ENCODE data around the gene S100A3. TPM values are rescaled to one million over a fixed set of nuclear protein-coding genes. Genes with fewer than 3 reads are reported as not detected.
A peak's percentile ranks its signal among the peaks of the same experiment; 100 is the strongest.

Gene S100A3
- total RNA-seq, 2 donors from 2014 or later = not detected

- Mint-ChIP-seq H3K36me3 (no peaks in the 10 kb centered on the region), H3K27ac (peak overlapping the region in 1 of 2 donors; percentile 50)
These were observed 11.2 kb upstream of the S100A3 start for GRCh38 chr1:153560241-153560640.

GRCh38 chr1:153557877-153558276, 8.8 kb upstream of the S100A3 start:
- ATAC-seq = no peak

More at GRCh38 chr1:153560241-153560640, 11.2 kb upstream of the S100A3 start:
- H3K9me3 Mint-ChIP-seq = no peaks in the 10 kb centered on the region
- DNase-seq (ENCODE audit: low spot score in 2 of 2) (no peak), ATAC-seq (no peak)

GRCh38 chr1:153556348-153556747, 7.3 kb upstream of the S100A3 start:
- ATAC-seq (no peak), DNase-seq (ENCODE audit: low spot score in 2 of 2) (no peak)
- Mint-ChIP-seq H3K27ac (no peak overlapping the region), H3K9me3 (no peaks in the 10 kb centered on the region), H3K36me3 (no peaks in the 10 kb centered on the region)

More at GRCh38 chr1:153557877-153558276, 8.8 kb upstream of the S100A3 start:
- H3K36me3 Mint-ChIP-seq = no peaks in the 10 kb centered on the region
- no peaks in the 10 kb centered on the region for H3K9me3 Mint-ChIP-seq
- no peak for DNase-seq (ENCODE audit: low spot score in 2 of 2)
- no peak overlapping the region for H3K27ac Mint-ChIP-seq

- Mint-ChIP-seq H3K36me3 (no peaks in the 10 kb centered on the region), H3K27ac (no peak overlapping the region), H3K9me3 (no peaks in the 10 kb centered on the region)
- DNase-seq (ENCODE audit: low spot score in 2 of 2) = no peak
- ATAC-seq = peak in 1 of 2 donors; percentile 44
These were observed 4.9 kb upstream of the S100A3 start for GRCh38 chr1:153553830-153554541.

- DNase-seq (ENCODE audit: low spot score in 2 of 2) = no peak
- Mint-ChIP-seq H3K27ac (no peak overlapping the region), H3K36me3 (no peaks in the 10 kb centered on the region), H3K9me3 (no peaks in the 10 kb centered on the region)
- ATAC-seq = no peak
These were observed 4.0 kb upstream of the S100A3 start for GRCh38 chr1:153553096-153553495.

- H3K36me3 Mint-ChIP-seq = no peaks in the 10 kb centered on the region
- ATAC-seq = no peak
- no peak overlapping the region for H3K27ac Mint-ChIP-seq
- H3K9me3 Mint-ChIP-seq = no peaks in the 10 kb centered on the region
- no peak for DNase-seq (ENCODE audit: low spot score in 2 of 2)
These were observed 3.3 kb upstream of the S100A3 start for GRCh38 chr1:153552335-153552734.

GRCh38 chr1:153550827-153551500, 1.9 kb upstream of the S100A3 start:
- no peak for DNase-seq (ENCODE audit: low spot score in 2 of 2)
- Mint-ChIP-seq H3K9me3 (no peaks in the 10 kb centered on the region), H3K36me3 (peaks cover 0 to under 1% of the 10 kb centered on the region in 2 donors), H3K27ac (peak overlapping the region in 1 of 2 donors; percentile 10)
- ATAC-seq = no peak

- DNase-seq (ENCODE audit: low spot score in 2 of 2) (no peak), ATAC-seq (no peak)
- Mint-ChIP-seq H3K9me3 (no peaks in the 10 kb centered on the region), H3K36me3 (peaks cover 3 to 7% of the 10 kb centered on the region in 2 donors), H3K27ac (peak overlapping the region in 1 of 2 donors; percentile 47)
These were observed 1.3 kb upstream of the S100A3 start for GRCh38 chr1:153550398-153550758.

- H3K27ac Mint-ChIP-seq = peak overlapping the region in 1 of 2 donors; percentile 47
- peaks cover 8 to 12% of the 10 kb centered on the region in 2 donors for H3K36me3 Mint-ChIP-seq
- H3K9me3 Mint-ChIP-seq = no peaks in the 10 kb centered on the region
- DNase-seq (ENCODE audit: low spot score in 2 of 2) (no peak), ATAC-seq (no peak)
These were observed 811 bp upstream of the S100A3 start for GRCh38 chr1:153549741-153550397.

GRCh38 chr1:153547560-153548551, 1.2 kb downstream of the S100A3 start:
- Mint-ChIP-seq H3K27ac (peak overlapping the region in 1 of 2 donors; percentile 31), H3K36me3 (peaks cover 17 to 32% of the 10 kb centered on the region in 2 donors), H3K9me3 (no peaks in the 10 kb centered on the region)
- ATAC-seq (no peak), DNase-seq (ENCODE audit: low spot score in 2 of 2) (no peak)

GRCh38 chr1:153546796-153547559, 2.1 kb downstream of the S100A3 start:
- Mint-ChIP-seq H3K36me3 (peaks cover 17 to 35% of the 10 kb centered on the region in 2 donors), H3K27ac (peak overlapping the region; percentile 96 to 99), H3K9me3 (no peaks in the 10 kb centered on the region)
- no peak for ATAC-seq
- no peak for DNase-seq (ENCODE audit: low spot score in 2 of 2)

- Mint-ChIP-seq H3K36me3 (peaks cover 17 to 35% of the 10 kb centered on the region in 2 donors), H3K27ac (peak overlapping the region; percentile 96 to 99), H3K9me3 (no peaks in the 10 kb centered on the region)
- DNase-seq (ENCODE audit: low spot score in 2 of 2) (no peak), ATAC-seq (no peak)
These were observed 2.7 kb downstream of the S100A3 start for GRCh38 chr1:153546371-153546770.

- DNase-seq (ENCODE audit: low spot score in 2 of 2) (peak; percentile 94 to 95), ATAC-seq (peak; percentile 80 to 88)
- peak within 1 kb of the TSS; percentile 96 to 99 for H3K27ac Mint-ChIP-seq
- H3K36me3 Mint-ChIP-seq = peaks cover 17 to 35% of the 10 kb centered on the region in 2 donors
- H3K9me3 Mint-ChIP-seq = peaks cover 0 to under 1% of the 10 kb centered on the region in 2 donors
These were observed 3.7 kb downstream of the S100A3 start, which contains the start of gene S100A4 for GRCh38 chr1:153545067-153546055. S100A4 (minus strand) TSS chr1:153545806; CDS start chr1:153544794, 1,012 bp downstream.

- Mint-ChIP-seq H3K36me3 (peaks cover 17 to 35% of the 10 kb centered on the region in 2 donors), H3K27ac (peak overlapping the region; percentile 96 to 99), H3K9me3 (peaks cover 0 to 5% of the 10 kb centered on the region in 2 donors)
- ATAC-seq (no peak), DNase-seq (ENCODE audit: low spot score in 2 of 2) (no peak)
These were observed 4.5 kb downstream of the S100A3 start for GRCh38 chr1:153544453-153545066.
